Type B pancreatic cell (in vitro differentiated cells): ENCODE results near the gene MNX1. TPM values are rescaled to one million over a fixed set of nuclear protein-coding genes. Genes with fewer than 3 reads are reported as not detected.
A peak's percentile ranks its signal among the peaks of the same experiment; 100 is the strongest.

Experiments used
- DNase-seq: peaks from one replicate; pipeline ENCODE4 v3.0.0; 2021; ENCODE audit warnings: mixed read lengths; ENCODE audit not compliant: unreplicated experiment; ENCODE audit errors: extremely low spot score
- H3K27ac Mint-ChIP-seq: 2 replicates; pipeline ENCODE4 v1.8.0; 2021; ENCODE audit warnings: mild to moderate bottlenecking, mixed read lengths
- H3K27me3 Mint-ChIP-seq: 2 replicates; pipeline ENCODE4 v1.8.0; 2021; ENCODE audit warnings: mixed read lengths
- H3K36me3 Mint-ChIP-seq: 2 replicates; pipeline ENCODE4 v1.8.0; 2021; ENCODE audit warnings: mixed read lengths
- H3K4me1 Mint-ChIP-seq: one replicate; pipeline ENCODE4 v1.8.0; 2021; ENCODE audit warnings: mixed read lengths; ENCODE audit not compliant: unreplicated experiment
- H3K4me3 Mint-ChIP-seq: 2 replicates; pipeline ENCODE4 v1.8.0; 2021; ENCODE audit warnings: mild to moderate bottlenecking, mixed read lengths
- H3K9me3 Mint-ChIP-seq: 2 replicates; pipeline ENCODE4 v1.8.0; 2021; ENCODE audit warnings: mixed read lengths
- CTCF ChIP-seq: fragments of 200-600 bp; sonication (generic); conservative IDR thresholded peaks from 2 replicates; pipeline ENCODE4 v1.5.0; 2021; ENCODE audit warnings: antibody characterized with exemption, mild to moderate bottlenecking
- total RNA-seq: library from RNA; stranded (reverse); gene quantifications from 2 replicates; pipeline ENCODE4 v1.2.1, GENCODE V29; 2021; ENCODE audit warnings: low replicate concordance

Gene MNX1
- total RNA-seq, 1 donor from 2014 or later = 14.9 TPM

DNA sequence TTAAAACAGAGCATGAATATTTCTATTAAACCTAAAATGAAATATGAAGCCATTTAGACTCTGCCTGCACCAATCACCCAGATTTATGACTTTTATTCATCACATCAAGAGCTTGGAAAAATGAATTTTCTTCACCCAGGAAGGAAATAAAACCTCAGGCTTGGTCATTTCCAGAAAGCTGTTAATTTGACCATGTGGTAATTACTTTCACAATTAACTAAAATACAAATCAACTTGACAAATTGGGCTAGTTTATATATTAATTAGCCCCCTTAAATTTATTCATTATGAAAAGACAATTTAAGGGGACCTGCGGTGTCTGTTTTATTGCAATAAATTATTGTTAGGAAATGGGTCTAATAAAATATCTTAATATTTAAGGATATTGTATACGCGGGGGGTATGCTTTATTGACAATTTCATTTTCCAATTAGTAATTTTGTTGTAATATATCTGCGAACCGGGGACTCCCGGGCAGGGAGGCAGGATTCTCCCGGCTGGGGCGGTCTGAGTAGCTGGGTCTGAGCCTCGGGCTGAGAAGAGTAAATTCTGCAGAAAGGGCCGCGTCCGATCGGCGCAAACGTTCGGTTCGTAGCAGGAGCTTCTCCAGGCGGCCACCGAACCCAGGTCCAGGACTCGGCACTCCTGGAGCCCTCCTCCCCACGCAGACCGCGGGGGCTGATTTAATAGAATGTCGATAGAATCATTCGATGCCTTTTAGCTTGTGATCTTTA, 9.4 kb upstream of the MNX1 start:
- H3K4me3 Mint-ChIP-seq = peak overlapping the region; percentile 39
- no peaks in the 10 kb centered on the region for H3K36me3 Mint-ChIP-seq
- H3K4me1 Mint-ChIP-seq = peaks cover 6% of the 10 kb centered on the region
- TF ChIP-seq CTCF = no peak
- H3K9me3 Mint-ChIP-seq = no peaks in the 10 kb centered on the region
- DNase-seq = no peak
- no peak overlapping the region for H3K27ac Mint-ChIP-seq
- peaks cover 83% of the 10 kb centered on the region for H3K27me3 Mint-ChIP-seq

DNA sequence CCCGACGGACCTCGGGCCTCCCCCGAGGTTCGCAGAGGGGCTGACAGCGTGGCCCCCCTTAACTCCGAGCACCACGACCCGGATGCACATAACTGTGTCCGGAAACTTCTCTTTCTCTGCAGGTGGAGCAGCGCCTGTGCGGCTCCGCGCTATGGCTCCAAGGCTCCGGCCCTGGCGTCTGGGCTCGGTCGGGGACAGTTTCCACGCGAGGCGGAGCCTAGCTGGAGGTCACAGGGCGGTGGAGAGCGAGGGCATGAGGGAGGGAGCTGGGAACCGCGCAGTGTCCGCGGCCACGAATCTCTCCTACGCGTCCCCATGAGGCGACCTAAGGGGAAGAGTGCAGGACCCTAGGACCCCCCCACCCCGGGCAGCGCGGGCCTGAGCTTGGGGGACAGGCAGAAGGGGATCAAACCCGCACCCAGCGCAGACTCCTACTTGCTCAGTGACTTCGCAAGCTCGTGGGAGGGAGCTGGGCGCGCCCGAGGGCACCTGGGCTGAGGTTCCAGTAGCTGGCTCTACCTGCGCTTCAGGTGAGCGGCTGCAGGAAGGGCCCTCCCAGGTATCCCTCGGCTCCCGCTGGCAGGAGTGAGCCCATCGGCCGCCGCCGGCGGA, 8.6 kb upstream of the MNX1 start:
- Mint-ChIP-seq H3K9me3 (no peaks in the 10 kb centered on the region), H3K4me1 (peaks cover 6% of the 10 kb centered on the region), H3K27ac (no peak overlapping the region), H3K36me3 (no peaks in the 10 kb centered on the region), H3K27me3 (peaks cover 83% of the 10 kb centered on the region), H3K4me3 (peak overlapping the region; percentile 79)
- no peak for TF ChIP-seq CTCF
- peak; percentile 70 for DNase-seq

DNA sequence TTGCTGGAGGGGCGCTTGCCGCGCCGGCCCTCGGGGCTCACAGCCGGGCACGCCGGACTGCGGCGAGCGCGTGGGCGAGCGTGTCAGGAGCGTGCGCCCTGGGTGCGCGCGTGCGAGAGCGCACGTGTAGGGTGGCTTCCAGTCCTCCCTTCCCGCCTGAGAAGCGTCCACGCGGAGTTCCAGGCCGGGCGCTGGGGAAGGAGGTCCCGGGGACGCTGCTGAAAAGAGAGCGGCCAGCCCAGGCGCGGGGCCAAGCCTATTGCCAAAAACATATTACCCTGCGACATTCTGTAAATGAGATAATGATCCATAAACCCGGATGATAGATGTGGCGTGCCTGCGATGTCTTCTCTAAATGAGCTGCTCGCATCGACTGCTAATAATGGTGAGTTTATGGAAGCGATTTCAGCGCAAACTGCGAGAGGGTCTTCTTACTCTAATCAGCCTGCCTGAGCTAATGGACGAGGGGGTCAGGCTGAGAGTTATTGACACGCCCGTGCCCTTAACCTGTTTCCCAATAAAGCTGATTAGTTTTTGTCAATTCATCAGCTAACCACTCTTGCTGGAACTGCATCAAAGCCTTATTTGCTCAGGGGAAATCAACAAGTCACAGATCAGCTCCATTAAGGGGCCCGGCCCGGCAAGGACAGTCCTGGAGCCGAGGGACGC, 8.0 kb upstream of the MNX1 start:
- DNase-seq = peak; percentile 64
- Mint-ChIP-seq H3K27me3 (peaks cover 83% of the 10 kb centered on the region), H3K9me3 (no peaks in the 10 kb centered on the region), H3K4me3 (peak overlapping the region; percentile 79), H3K4me1 (peaks cover 6% of the 10 kb centered on the region), H3K36me3 (no peaks in the 10 kb centered on the region), H3K27ac (peak overlapping the region; percentile 66)
- no peak for TF ChIP-seq CTCF

- Mint-ChIP-seq H3K27ac (no peak overlapping the region), H3K36me3 (no peaks in the 10 kb centered on the region), H3K27me3 (peaks cover 83% of the 10 kb centered on the region), H3K4me3 (peak overlapping the region; percentile 54), H3K9me3 (no peaks in the 10 kb centered on the region), H3K4me1 (peaks cover 4% of the 10 kb centered on the region)
- peak; percentile 60 for DNase-seq
- TF ChIP-seq CTCF = no peak
These were observed 7.3 kb upstream of the MNX1 start for GRCh38 chr7:157017603-157018327.

DNA sequence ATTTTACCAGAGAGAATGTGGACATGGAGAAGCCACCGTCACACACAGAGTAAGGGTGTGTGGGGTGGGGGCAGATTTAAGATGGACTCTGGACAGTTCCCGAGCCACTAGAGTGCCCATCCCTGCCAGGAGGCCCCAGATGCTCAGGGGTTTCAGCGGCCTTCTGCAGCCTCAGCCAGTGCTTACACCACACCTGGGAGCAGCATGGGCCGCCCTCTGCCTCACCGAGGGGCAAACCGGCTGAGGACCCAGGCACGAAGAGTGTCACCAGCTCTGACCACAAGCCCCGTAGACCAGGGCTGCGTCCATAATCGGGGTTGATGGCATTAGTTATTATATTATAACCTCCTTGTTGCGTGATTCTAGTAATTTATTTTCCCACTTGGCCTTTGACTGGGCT, 6.7 kb upstream of the MNX1 start:
- DNase-seq = peak; percentile 58
- Mint-ChIP-seq H3K36me3 (no peaks in the 10 kb centered on the region), H3K27me3 (peaks cover 83% of the 10 kb centered on the region), H3K9me3 (no peaks in the 10 kb centered on the region), H3K4me1 (no peaks in the 10 kb centered on the region), H3K4me3 (peak overlapping the region; percentile 54), H3K27ac (no peak overlapping the region)
- no peak for TF ChIP-seq CTCF
